ENCODE results near the gene ARHGEF10L.

ARHGEF10L gene

GRCh38 chr1:17575797-17576518, 36.5 kb downstream of the ARHGEF10L start:
- TF ChIP-seq GABPA (IDR thresholded peaks at IDR 0.05; ENCODE audit: low read depth) (no peak), POLR2AphosphoS5 (IDR thresholded peaks at IDR 0.05; ENCODE audit: low read depth) (no peak), SPI1 (IDR thresholded peaks at IDR 0.05; ENCODE audit: borderline replicate concordance, low read depth) (no peak), REST (IDR thresholded peaks at IDR 0.05; ENCODE audit: insufficient replicate concordance, low read depth) (no peak)
- TF ChIP-seq, protein P1, sequence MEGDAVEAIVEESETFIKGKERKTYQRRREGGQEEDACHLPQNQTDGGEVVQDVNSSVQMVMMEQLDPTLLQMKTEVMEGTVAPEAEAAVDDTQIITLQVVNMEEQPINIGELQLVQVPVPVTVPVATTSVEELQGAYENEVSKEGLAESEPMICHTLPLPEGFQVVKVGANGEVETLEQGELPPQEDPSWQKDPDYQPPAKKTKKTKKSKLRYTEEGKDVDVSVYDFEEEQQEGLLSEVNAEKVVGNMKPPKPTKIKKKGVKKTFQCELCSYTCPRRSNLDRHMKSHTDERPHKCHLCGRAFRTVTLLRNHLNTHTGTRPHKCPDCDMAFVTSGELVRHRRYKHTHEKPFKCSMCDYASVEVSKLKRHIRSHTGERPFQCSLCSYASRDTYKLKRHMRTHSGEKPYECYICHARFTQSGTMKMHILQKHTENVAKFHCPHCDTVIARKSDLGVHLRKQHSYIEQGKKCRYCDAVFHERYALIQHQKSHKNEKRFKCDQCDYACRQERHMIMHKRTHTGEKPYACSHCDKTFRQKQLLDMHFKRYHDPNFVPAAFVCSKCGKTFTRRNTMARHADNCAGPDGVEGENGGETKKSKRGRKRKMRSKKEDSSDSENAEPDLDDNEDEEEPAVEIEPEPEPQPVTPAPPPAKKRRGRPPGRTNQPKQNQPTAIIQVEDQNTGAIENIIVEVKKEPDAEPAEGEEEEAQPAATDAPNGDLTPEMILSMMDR (IDR thresholded peaks at IDR 0.05; ENCODE audit: insufficient read depth, low read length): no peak
- H3K27me3 ChIP-seq (ENCODE audit: insufficient read depth, poor library complexity, severe bottlenecking): no peaks in the 10 kb centered on the region
- no peak overlapping the region for H3K4me3 ChIP-seq (replicated peaks; ENCODE audit: insufficient read depth, low read length)
- DNase-seq (ENCODE audit: low read depth in 1 of 2, low spot score in 1 of 2): no peak
- H3K27ac ChIP-seq (replicated peaks): no peak overlapping the region

- DNase-seq (ENCODE audit: low read depth in 1 of 2, low spot score in 1 of 2): no peak
- H3K4me3 ChIP-seq (replicated peaks; ENCODE audit: insufficient read depth, low read length): no peak overlapping the region
- no peak overlapping the region for H3K27ac ChIP-seq (replicated peaks)
- no peak for TF ChIP-seq SPI1 (IDR thresholded peaks at IDR 0.05; ENCODE audit: borderline replicate concordance, low read depth)
- no peak for TF ChIP-seq REST (IDR thresholded peaks at IDR 0.05; ENCODE audit: insufficient replicate concordance, low read depth)
- TF ChIP-seq GABPA (IDR thresholded peaks at IDR 0.05; ENCODE audit: low read depth): no peak
- TF ChIP-seq, protein P1 (IDR thresholded peaks at IDR 0.05; ENCODE audit: insufficient read depth, low read length): no peak
- TF ChIP-seq POLR2AphosphoS5 (IDR thresholded peaks at IDR 0.05; ENCODE audit: low read depth): no peak
- H3K27me3 ChIP-seq (ENCODE audit: insufficient read depth, poor library complexity, severe bottlenecking): no peaks in the 10 kb centered on the region
Measured at GRCh38 chr1:17576519-17576853, 37.0 kb downstream of the ARHGEF10L start.

DNA sequence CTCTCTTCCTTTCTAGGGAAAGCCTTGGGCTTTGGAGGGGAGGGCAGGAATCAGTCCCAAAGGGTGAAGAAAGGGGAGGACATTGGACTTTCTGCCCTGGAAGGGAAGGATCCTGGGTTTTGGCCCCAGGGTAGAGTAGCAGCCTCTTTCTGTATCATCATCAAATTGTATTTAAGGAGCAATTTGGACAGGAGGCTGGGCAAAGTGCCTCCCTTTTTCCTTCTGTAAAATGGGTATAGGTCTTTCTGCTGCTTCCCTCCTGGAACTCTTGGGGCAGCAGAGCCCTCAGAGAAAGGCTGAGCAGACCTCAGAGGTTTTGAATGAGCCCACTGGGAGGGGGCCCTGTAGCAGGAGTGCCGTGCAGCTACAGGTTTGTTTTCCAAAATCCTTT, 38.4 kb downstream of the ARHGEF10L start:
- Histone ChIP-seq H3K4me3 (replicated peaks; ENCODE audit: insufficient read depth, low read length) (no peak overlapping the region), H3K27ac (replicated peaks) (no peak overlapping the region), H3K27me3 (ENCODE audit: insufficient read depth, poor library complexity, severe bottlenecking) (no peaks in the 10 kb centered on the region)
- TF ChIP-seq GABPA (IDR thresholded peaks at IDR 0.05; ENCODE audit: low read depth) (no peak), REST (IDR thresholded peaks at IDR 0.05; ENCODE audit: insufficient replicate concordance, low read depth) (no peak)
- TF ChIP-seq, protein P1 (IDR thresholded peaks at IDR 0.05; ENCODE audit: insufficient read depth, low read length): no peak
- no peak for DNase-seq (ENCODE audit: low read depth in 1 of 2, low spot score in 1 of 2)
